Stomach (tissue), 19 donors: Measurements from ENCODE around the gene ABLIM3. TPM values are rescaled to one million over a fixed set of nuclear protein-coding genes. Genes with fewer than 3 reads are reported as not detected.
A peak's percentile ranks its signal among the peaks of the same experiment; 100 is the strongest.

Source experiments
- DNase-seq, 2 donors: peaks; one replicate each; pipeline versions ENCODE4 v3.0.0 to v3.0.0-alpha.2; 2013 to 2019
- H3K27ac ChIP-seq, 5 donors: fragments of 200-600 bp in 4 of 5; sonication (generic) in 4 of 5; one replicate each; pipeline ENCODE4 v1.5.1; 2013 to 2019; ENCODE audit warnings: mild to moderate bottlenecking in 1 of 5, moderate library complexity in 1 of 5
- H3K27me3 ChIP-seq, 3 donors: fragments of 200-600 bp; sonication (generic); one replicate each; pipeline ENCODE4 v1.5.1; 2017 to 2019; ENCODE audit warnings: mixed run types in 1 of 3
- H3K36me3 ChIP-seq, 4 donors: fragments of 200-600 bp; sonication (generic); 1 replicate in 3 of 4; 2 replicates in 1 of 4; pipeline ENCODE4 v1.5.1; 2016 to 2019
- H3K4me1 ChIP-seq, 4 donors: fragments of 200-600 bp; sonication (generic); one replicate each; pipeline ENCODE4 v1.5.1; 2016 to 2019
- H3K4me3 ChIP-seq, 4 donors: fragments of 200-600 bp; sonication (generic) in 3 of 4; one replicate each; pipeline ENCODE4 v1.5.1; 2016 to 2019; ENCODE audit warnings: mild to moderate bottlenecking in 1 of 4
- H3K9me3 ChIP-seq, 4 donors: fragments of 200-600 bp; sonication (generic); one replicate each; pipeline ENCODE4 v1.5.1; 2016 to 2019
- EP300 ChIP-seq: sonication (generic); formaldehyde crosslinking; IDR thresholded peaks from one replicate; pipeline ENCODE4 v1.6.1; 2017; ENCODE audit warnings: antibody characterized with exemption
- POLR2A ChIP-seq, 4 donors: fragments of 450-650 bp; IDR thresholded peaks; one replicate each; pipeline ENCODE4 v1.6.1; 2016; ENCODE audit warnings: antibody characterized with exemption in 4 of 4, control low read depth in 2 of 4, mild to moderate bottlenecking in 1 of 4, moderate library complexity in 1 of 4
- POLR2AphosphoS5 ChIP-seq, 3 donors: sonication (generic); formaldehyde crosslinking; IDR thresholded peaks; one replicate each; pipeline ENCODE4 v1.6.1; 2016; ENCODE audit warnings: antibody characterized with exemption in 3 of 3
- WGBS, 5 donors: extraction: QIAGEN DNeasy Blood & Tissue Kit in 3 of 5; methylation state at CpG; one replicate each; pipeline versions ENCODE4 v1.1.5 to v1.1.7; 2013 to 2018; 5-methylcytosine and 5-hydroxymethylcytosine counted together
- intact Hi-C: fragments of 100-400 bp; cut with DNase I; formaldehyde crosslinking; loops from one replicate; pipeline ENCODE4 v1.15.1; 2023; ENCODE audit warnings: low total_unique reads
- long read RNA-seq, 10 donors: transcript quantifications; one replicate each; lab custom pipeline, GENCODE V29; 2026
- polyA plus RNA-seq, 3 donors: library from polyadenylated mRNA; stranded (reverse); fragments of 200-250 nt; gene quantifications; one replicate each; pipeline ENCODE4 v1.2.3, GENCODE V29; 2013
- total RNA-seq, 5 donors: library from RNA; depleted of rRNA; stranded (reverse); fragments of >200 nt; gene quantifications; one replicate each; pipeline versions ENCODE4 v1.1.0 to v1.2.3, GENCODE V29; 2014 to 2016
- TF ChIP-seq, protein P1 (sequence below), 7 experiments: fragments of 450-650 bp in 4 of 7; fragments of 200-600 bp in 3 of 7; sonication (generic) in 3 of 7; IDR thresholded peaks; one replicate each; pipeline ENCODE4 v1.5.1; 2016 to 2019; ENCODE audit warnings: antibody characterized with exemption in 7 of 7, control low read depth in 2 of 7, mild to moderate bottlenecking in 1 of 7
- donor health status: healthy with polysubstance abuse.
- donor health status: Bipolar disorder and iron deficiency.
- donor health status: healthy.

The ABLIM3 gene
- total RNA-seq (10 to 100 TPM in 2 of 5 donors, 1 to 10 TPM in 3; 4.6 to 17.1 (median 8.8) TPM), polyA plus RNA-seq (10 to 100 TPM in 2 of 3 donors, 1 to 10 TPM in 1; 8.2 to 21.4 (median 11.8) TPM)
- long read RNA-seq, donor 1: 0 reads
- long read RNA-seq, donor 2: 0 reads
- long read RNA-seq, donor 3: 0 reads
- long read RNA-seq, donor 4: 0 reads
- long read RNA-seq, donor 5: 0 reads
- long read RNA-seq, donor 6: 0 reads
- long read RNA-seq, donor 7: 0 reads
- long read RNA-seq, donor 8: 0 reads
- long read RNA-seq, donor 9: 0 reads
- long read RNA-seq, donor 10: 0 reads

DNA sequence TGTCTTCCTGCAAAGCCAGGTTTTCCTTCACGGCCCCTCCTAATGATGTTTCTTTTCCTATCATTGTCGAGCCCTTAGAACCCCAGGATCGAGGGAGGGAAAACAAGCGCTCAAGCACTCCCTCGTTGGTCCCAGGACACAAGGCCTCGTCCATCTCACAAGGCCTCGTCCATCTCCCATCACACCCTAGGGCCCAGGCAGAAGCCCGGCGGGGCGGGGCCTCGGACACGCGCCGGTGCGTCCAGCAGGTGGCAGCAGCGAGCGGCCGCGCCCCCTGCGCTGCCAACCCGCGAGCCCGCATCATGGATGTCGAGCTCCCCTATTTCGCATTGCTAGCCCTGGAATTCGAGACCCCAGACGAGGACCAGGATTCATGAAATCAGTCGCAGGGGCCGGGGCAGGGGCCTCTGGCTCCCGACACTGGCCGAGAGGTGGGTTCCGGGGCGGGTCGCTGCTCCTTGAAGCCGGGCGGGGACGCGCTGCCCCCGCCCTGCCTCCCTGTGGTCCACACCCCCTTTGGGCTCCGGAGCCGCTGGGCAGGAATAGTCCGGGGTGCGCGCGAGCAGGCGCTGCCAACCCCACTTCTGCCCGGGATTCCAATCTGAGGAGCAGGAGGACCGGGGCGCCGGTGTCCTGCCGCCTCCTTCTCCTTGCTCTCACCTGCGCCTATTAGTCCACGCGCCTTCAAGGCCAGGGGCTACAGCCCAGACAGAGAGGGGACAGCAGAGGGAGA lies at the start of gene ABLIM3:
ABLIM3 (plus strand) TSS at position 270 of the 733 bp plus-strand sequence. CDS start 603 bp downstream, outside the sequence.
- H3K27me3 ChIP-seq: peaks cover 0 to 14% (median 0%) of the 10 kb centered on the region in 3 donors
- peaks cover 9 to 42% (median 27%) of the 10 kb centered on the region in 4 donors for H3K4me1 ChIP-seq
- H3K36me3 ChIP-seq: no peaks in the 10 kb centered on the region
- DNase-seq: peak; percentile 69 to 87
- H3K4me3 ChIP-seq: peak within 1 kb of the TSS; percentile 64 to 78 (median 70)
- peaks cover 0 to 3% (median 0%) of the 10 kb centered on the region in 4 donors for H3K9me3 ChIP-seq
- intact Hi-C loops: no loop called here
- peak within 1 kb of the TSS; percentile 32 to 79 (median 68) for H3K27ac ChIP-seq
- TF ChIP-seq POLR2A (IDR thresholded peaks at IDR 0.05): no peak
- TF ChIP-seq, protein P1, sequence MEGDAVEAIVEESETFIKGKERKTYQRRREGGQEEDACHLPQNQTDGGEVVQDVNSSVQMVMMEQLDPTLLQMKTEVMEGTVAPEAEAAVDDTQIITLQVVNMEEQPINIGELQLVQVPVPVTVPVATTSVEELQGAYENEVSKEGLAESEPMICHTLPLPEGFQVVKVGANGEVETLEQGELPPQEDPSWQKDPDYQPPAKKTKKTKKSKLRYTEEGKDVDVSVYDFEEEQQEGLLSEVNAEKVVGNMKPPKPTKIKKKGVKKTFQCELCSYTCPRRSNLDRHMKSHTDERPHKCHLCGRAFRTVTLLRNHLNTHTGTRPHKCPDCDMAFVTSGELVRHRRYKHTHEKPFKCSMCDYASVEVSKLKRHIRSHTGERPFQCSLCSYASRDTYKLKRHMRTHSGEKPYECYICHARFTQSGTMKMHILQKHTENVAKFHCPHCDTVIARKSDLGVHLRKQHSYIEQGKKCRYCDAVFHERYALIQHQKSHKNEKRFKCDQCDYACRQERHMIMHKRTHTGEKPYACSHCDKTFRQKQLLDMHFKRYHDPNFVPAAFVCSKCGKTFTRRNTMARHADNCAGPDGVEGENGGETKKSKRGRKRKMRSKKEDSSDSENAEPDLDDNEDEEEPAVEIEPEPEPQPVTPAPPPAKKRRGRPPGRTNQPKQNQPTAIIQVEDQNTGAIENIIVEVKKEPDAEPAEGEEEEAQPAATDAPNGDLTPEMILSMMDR (IDR thresholded peaks at IDR 0.05): peak in 5 of 7 experiments; percentile 60 to 97 (median 84)
- TF ChIP-seq POLR2AphosphoS5 (IDR thresholded peaks at IDR 0.05): peak in 1 of 3 donors; percentile 56
- WGBS, 5 donors: 4 to 7% (median 5%) methylated on average over 30 to 54 of the region's 54 CpGs

DNA sequence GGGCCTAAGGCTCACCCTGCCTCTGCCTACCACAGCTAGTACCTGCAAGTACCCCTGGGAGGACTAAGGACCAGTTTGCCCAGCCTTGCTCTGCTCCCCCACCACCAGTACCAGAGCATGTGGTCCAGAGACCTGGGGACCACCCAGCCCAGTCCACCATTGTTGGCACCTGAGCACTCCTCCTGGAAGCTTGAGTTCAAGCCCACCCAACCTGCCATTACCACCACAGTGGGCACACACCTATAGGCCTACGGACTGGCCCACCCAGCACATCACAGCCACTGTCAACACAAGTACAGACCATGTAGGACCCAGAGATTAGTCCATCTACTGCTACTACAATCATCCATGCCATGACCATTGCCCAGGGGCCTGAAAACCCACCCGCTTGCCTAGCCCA lies 47.7 kb upstream of the ABLIM3 start:
- WGBS, 5 donors: 35 to 100% (median 46%) methylated on average over 1 to 2 of the region's 2 CpGs
- intact Hi-C loops: no loop called here
- H3K4me3 ChIP-seq: no peak overlapping the region
- DNase-seq: no peak
- TF ChIP-seq EP300 (no peak), POLR2A (IDR thresholded peaks at IDR 0.05) (no peak), POLR2AphosphoS5 (IDR thresholded peaks at IDR 0.05) (no peak)
- TF ChIP-seq, protein P1 (IDR thresholded peaks at IDR 0.05): no peak
- no peaks in the 10 kb centered on the region for H3K27me3 ChIP-seq
- peaks cover 0 to 32% (median 23%) of the 10 kb centered on the region in 4 donors for H3K9me3 ChIP-seq
- no peak overlapping the region for H3K27ac ChIP-seq
- no peaks in the 10 kb centered on the region for H3K36me3 ChIP-seq
- H3K4me1 ChIP-seq: no peaks in the 10 kb centered on the region

DNA sequence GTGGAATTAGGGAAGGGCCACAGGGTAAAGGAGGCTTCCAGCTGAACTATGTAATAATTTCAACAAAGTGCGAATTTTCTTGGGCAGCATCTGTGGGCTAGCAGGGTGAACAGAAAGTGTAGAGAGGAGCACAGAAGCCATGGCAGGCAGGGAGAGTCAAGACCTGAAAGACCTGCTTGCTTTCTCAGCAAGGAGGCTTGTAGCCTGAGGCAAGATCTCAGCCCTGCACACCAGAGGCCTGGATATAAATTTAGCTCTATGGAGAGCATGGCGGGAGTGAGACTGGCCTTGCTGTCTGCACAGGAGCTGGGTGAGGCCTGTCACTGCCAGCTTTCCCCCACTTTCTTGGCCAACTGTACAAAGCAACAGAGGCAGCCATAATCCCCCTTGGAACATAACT lies 46.3 kb upstream of the ABLIM3 start:
- no peak overlapping the region for H3K4me3 ChIP-seq
- H3K36me3 ChIP-seq: no peaks in the 10 kb centered on the region
- no peak for TF ChIP-seq POLR2A (IDR thresholded peaks at IDR 0.05)
- TF ChIP-seq, protein P1 (IDR thresholded peaks at IDR 0.05): no peak
- TF ChIP-seq EP300: no peak
- TF ChIP-seq POLR2AphosphoS5 (IDR thresholded peaks at IDR 0.05): no peak
- no peaks in the 10 kb centered on the region for H3K4me1 ChIP-seq
- no peak overlapping the region for H3K27ac ChIP-seq
- no peak for DNase-seq
- no peaks in the 10 kb centered on the region for H3K27me3 ChIP-seq
- peaks cover 3 to 45% (median 35%) of the 10 kb centered on the region in 4 donors for H3K9me3 ChIP-seq
- WGBS, 5 donors: 75 to 100% (median 87%) methylated on average over 2 of the region's 2 CpGs
- intact Hi-C loops: no loop called here

DNA sequence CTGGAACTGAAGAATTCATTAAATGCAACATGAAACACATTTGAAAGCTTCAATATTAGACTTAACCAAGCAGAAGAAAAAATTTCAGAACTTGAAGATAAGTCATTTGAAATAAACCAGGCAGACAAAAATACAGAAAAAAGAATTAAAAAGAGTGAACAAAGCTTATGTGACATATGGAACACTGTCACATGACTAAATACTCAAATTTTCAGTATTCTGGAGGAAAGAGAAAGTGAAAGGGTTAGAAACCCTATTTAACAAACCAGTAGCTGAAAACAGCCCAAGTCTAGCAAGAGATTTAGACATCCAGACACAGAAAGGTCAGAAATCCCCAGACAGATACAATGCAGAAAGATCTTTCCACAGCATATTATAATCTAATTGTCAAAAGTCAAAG lies 41.4 kb upstream of the ABLIM3 start:
- H3K4me3 ChIP-seq: no peak overlapping the region
- no peak for DNase-seq
- no peak overlapping the region for H3K27ac ChIP-seq
- no peaks in the 10 kb centered on the region for H3K27me3 ChIP-seq
- H3K4me1 ChIP-seq: no peaks in the 10 kb centered on the region
- intact Hi-C loops: no loop called here
- no peak for TF ChIP-seq POLR2AphosphoS5 (IDR thresholded peaks at IDR 0.05)
- no peak for TF ChIP-seq POLR2A (IDR thresholded peaks at IDR 0.05)
- TF ChIP-seq EP300: no peak
- TF ChIP-seq, protein P1 (IDR thresholded peaks at IDR 0.05): no peak
- peaks cover 8 to 57% (median 42%) of the 10 kb centered on the region in 4 donors for H3K9me3 ChIP-seq
- no peaks in the 10 kb centered on the region for H3K36me3 ChIP-seq
